Duodenal mucosa (tissue), 2 donors: ENCODE data around the gene GALNTL6.

ENCODE experiments used
- H3K27ac ChIP-seq: one replicate; pipeline ENCODE4 v1.7.0; 2013; ENCODE audit warnings: low read depth, low read length
- H3K27me3 ChIP-seq, 2 donors: one replicate each; pipeline ENCODE4 v1.7.0; 2013; ENCODE audit warnings: low read length in 2 of 2, control low read depth in 1 of 2; ENCODE audit not compliant: insufficient read depth in 2 of 2, control insufficient read depth in 1 of 2
- H3K36me3 ChIP-seq, 2 donors: one replicate each; pipeline ENCODE4 v1.7.0; 2013; ENCODE audit warnings: low read length in 2 of 2, control low read depth in 1 of 2; ENCODE audit not compliant: insufficient read depth in 2 of 2, control insufficient read depth in 1 of 2
- H3K4me1 ChIP-seq, 2 donors: one replicate each; pipeline ENCODE4 v1.7.0; 2013; ENCODE audit warnings: low read length in 2 of 2, control low read depth in 1 of 2; ENCODE audit not compliant: insufficient read depth in 2 of 2, control insufficient read depth in 1 of 2
- H3K4me3 ChIP-seq, 2 donors: one replicate each; pipeline ENCODE4 v1.7.0; 2013; ENCODE audit warnings: low read length in 2 of 2, low read depth in 1 of 2
- H3K9ac ChIP-seq, 2 donors: one replicate each; pipeline ENCODE4 v1.7.0; 2013; ENCODE audit warnings: low read length in 2 of 2, low read depth in 1 of 2
- H3K9me3 ChIP-seq, 2 donors: one replicate each; pipeline ENCODE4 v1.7.0; 2013; ENCODE audit warnings: low read length in 2 of 2, control low read depth in 1 of 2; ENCODE audit not compliant: control insufficient read depth in 1 of 2

The GALNTL6 gene

GRCh38 chr4:172758586-172759340 lies 945.6 kb downstream of the GALNTL6 start:
- no peak overlapping the region for H3K9ac ChIP-seq
- no peaks in the 10 kb centered on the region for H3K9me3 ChIP-seq
- no peaks in the 10 kb centered on the region for H3K4me1 ChIP-seq
- H3K36me3 ChIP-seq: no peaks in the 10 kb centered on the region
- no peak overlapping the region for H3K4me3 ChIP-seq
- no peaks in the 10 kb centered on the region for H3K27me3 ChIP-seq
- no peak overlapping the region for H3K27ac ChIP-seq

- Histone ChIP-seq H3K9me3 (no peaks in the 10 kb centered on the region), H3K27ac (no peak overlapping the region), H3K27me3 (no peaks in the 10 kb centered on the region)
These were observed 947.3 kb downstream of the GALNTL6 start for GRCh38 chr4:172760512-172760911.

GRCh38 chr4:172762895-172763294 lies 949.7 kb downstream of the GALNTL6 start:
- H3K4me3 ChIP-seq: no peak overlapping the region
- no peaks in the 10 kb centered on the region for H3K4me1 ChIP-seq
- H3K9me3 ChIP-seq: no peaks in the 10 kb centered on the region
- no peak overlapping the region for H3K9ac ChIP-seq
- H3K27me3 ChIP-seq: no peaks in the 10 kb centered on the region
- no peak overlapping the region for H3K27ac ChIP-seq
- H3K36me3 ChIP-seq: no peaks in the 10 kb centered on the region

More at GRCh38 chr4:172760512-172760911, 947.3 kb downstream of the GALNTL6 start:
- H3K9ac ChIP-seq: no peak overlapping the region
- no peak overlapping the region for H3K4me3 ChIP-seq
- no peaks in the 10 kb centered on the region for H3K4me1 ChIP-seq
- no peaks in the 10 kb centered on the region for H3K36me3 ChIP-seq

GRCh38 chr4:172770787-172771186 lies 957.6 kb downstream of the GALNTL6 start:
- H3K36me3 ChIP-seq: no peaks in the 10 kb centered on the region
- H3K9ac ChIP-seq: no peak overlapping the region
- no peaks in the 10 kb centered on the region for H3K4me1 ChIP-seq
- H3K4me3 ChIP-seq: no peak overlapping the region
- H3K27ac ChIP-seq: no peak overlapping the region
- no peaks in the 10 kb centered on the region for H3K9me3 ChIP-seq
- H3K27me3 ChIP-seq: no peaks in the 10 kb centered on the region

- H3K4me1 ChIP-seq: no peaks in the 10 kb centered on the region
- H3K36me3 ChIP-seq: no peaks in the 10 kb centered on the region
- no peak overlapping the region for H3K27ac ChIP-seq
- no peak overlapping the region for H3K4me3 ChIP-seq
- no peak overlapping the region for H3K9ac ChIP-seq
- no peaks in the 10 kb centered on the region for H3K27me3 ChIP-seq
- H3K9me3 ChIP-seq: no peaks in the 10 kb centered on the region
These were observed 959.6 kb downstream of the GALNTL6 start for GRCh38 chr4:172772781-172773180.

- Histone ChIP-seq H3K36me3 (no peaks in the 10 kb centered on the region), H3K4me1 (no peaks in the 10 kb centered on the region), H3K27me3 (no peaks in the 10 kb centered on the region), H3K27ac (no peak overlapping the region), H3K9ac (no peak overlapping the region), H3K9me3 (no peaks in the 10 kb centered on the region), H3K4me3 (no peak overlapping the region)
These were observed 963.1 kb downstream of the GALNTL6 start for GRCh38 chr4:172776203-172776861.

- H3K27ac ChIP-seq: no peak overlapping the region
- no peaks in the 10 kb centered on the region for H3K27me3 ChIP-seq
- H3K4me3 ChIP-seq: no peak overlapping the region
- no peaks in the 10 kb centered on the region for H3K9me3 ChIP-seq
- no peak overlapping the region for H3K9ac ChIP-seq
- H3K36me3 ChIP-seq: no peaks in the 10 kb centered on the region
- no peaks in the 10 kb centered on the region for H3K4me1 ChIP-seq
These were observed 964.7 kb downstream of the GALNTL6 start for GRCh38 chr4:172777729-172778431.

- no peak overlapping the region for H3K4me3 ChIP-seq
- H3K27ac ChIP-seq: no peak overlapping the region
- H3K9me3 ChIP-seq: no peaks in the 10 kb centered on the region
- no peaks in the 10 kb centered on the region for H3K36me3 ChIP-seq
- H3K4me1 ChIP-seq: no peaks in the 10 kb centered on the region
- no peaks in the 10 kb centered on the region for H3K27me3 ChIP-seq
- H3K9ac ChIP-seq: no peak overlapping the region
These were observed 965.4 kb downstream of the GALNTL6 start for GRCh38 chr4:172778583-172778982.

- Histone ChIP-seq H3K9me3 (no peaks in the 10 kb centered on the region), H3K9ac (no peak overlapping the region), H3K4me1 (no peaks in the 10 kb centered on the region), H3K4me3 (no peak overlapping the region), H3K27me3 (no peaks in the 10 kb centered on the region), H3K36me3 (no peaks in the 10 kb centered on the region), H3K27ac (no peak overlapping the region)
These were observed 967.4 kb downstream of the GALNTL6 start for GRCh38 chr4:172780566-172781081.

GRCh38 chr4:172785613-172786012 lies 972.4 kb downstream of the GALNTL6 start:
- Histone ChIP-seq H3K4me3 (no peak overlapping the region), H3K27me3 (no peaks in the 10 kb centered on the region), H3K9ac (no peak overlapping the region), H3K9me3 (no peaks in the 10 kb centered on the region), H3K36me3 (no peaks in the 10 kb centered on the region), H3K4me1 (no peaks in the 10 kb centered on the region), H3K27ac (no peak overlapping the region)
